Left lung (tissue), 10 donors: ENCODE data around the gene ATP6V0A1. TPM values are rescaled to one million over a fixed set of nuclear protein-coding genes. Genes with fewer than 3 reads are reported as not detected.
"Not testable (repeated sequence)": the region's sequence is repeated elsewhere in the genome, so short reads cannot be mapped to it uniquely, and the experiment has no call there.

Experiments
- ATAC-seq: fragments of 200-7000 bp; cut with Tn5 transposase; one replicate; pipeline ENCODE4 v1.9.1; 2020; ENCODE audit warnings: moderate library complexity
- DNase-seq, 4 donors: peaks; one replicate each; pipeline ENCODE4 v3.0.0-alpha.2; 2013 to 2020
- H3K27ac ChIP-seq, 2 donors: fragments of 200-600 bp; sonication (generic) in 1 of 2; one replicate each; pipeline versions ENCODE4 v1.5.0 to v1.8.0; 2020 to 2021
- H3K27me3 ChIP-seq, 2 donors: fragments of 200-600 bp; sonication (generic) in 1 of 2; one replicate each; pipeline versions ENCODE4 v1.5.0 to v1.8.0; 2020 to 2021
- H3K36me3 ChIP-seq, 2 donors: fragments of 200-600 bp; sonication (generic) in 1 of 2; one replicate each; pipeline versions ENCODE4 v1.5.0 to v1.8.0; 2020 to 2021
- H3K4me1 ChIP-seq, 2 donors: fragments of 200-600 bp; one replicate each; pipeline ENCODE4 v1.8.0; 2021
- H3K4me3 ChIP-seq, 2 donors: fragments of 200-600 bp; sonication (generic) in 1 of 2; one replicate each; pipeline versions ENCODE4 v1.5.0 to v1.8.0; 2020 to 2021; ENCODE audit warnings: mild to moderate bottlenecking in 1 of 2
- H3K9me3 ChIP-seq, 2 donors: fragments of 200-600 bp; sonication (generic) in 1 of 2; one replicate each; pipeline versions ENCODE4 v1.5.0 to v1.8.0; 2020 to 2021
- CTCF ChIP-seq, 2 donors: fragments of 200-600 bp; sonication (generic) in 1 of 2; IDR thresholded peaks; one replicate each; pipeline versions ENCODE4 v1.5.0 to v1.8.0; 2021; ENCODE audit warnings: antibody characterized with exemption in 2 of 2
- intact Hi-C, 2 donors: fragments of 100-400 bp; cut with DNase I; formaldehyde crosslinking; loops; one replicate each; pipeline versions ENCODE4 v1.11.2 to v1.14.2; 2022
- polyA plus RNA-seq, 6 donors: library from polyadenylated mRNA; unstranded; fragments of 120-200 nt; gene quantifications; one replicate each; pipeline ENCODE4 v1.2.1, GENCODE V29; 2013; ENCODE audit not compliant: insufficient read length in 6 of 6
- total RNA-seq, 2 donors: library from RNA; stranded (reverse); fragmentation: NEBNext Ultra II Directional; extraction: Animal tissue kit (Norgen Biotek cat#: 25700); gene quantifications; one replicate each; pipeline ENCODE4 v1.2.1, GENCODE V29; 2021
- donor health status: DM: no; HTN: yes; CAD: no.
- donor health status: DM: no; HTN: no; CAD: no.

Gene ATP6V0A1
- total and polyA plus RNA-seq, 8 donors = 46.1 to 103 (median 57.3) TPM

- Histone ChIP-seq H3K27me3 (no peaks in the 10 kb centered on the region), H3K4me3 (no peak overlapping the region), H3K27ac (peak overlapping the region; percentile 53 to 84), H3K4me1 (peaks cover 6 to 15% of the 10 kb centered on the region in 2 donors), H3K9me3 (no peaks in the 10 kb centered on the region), H3K36me3 (peaks cover 0 to 98% of the 10 kb centered on the region in 2 donors)
- DNase-seq (peak in 1 of 4 donors; percentile 50), ATAC-seq (peak; percentile 61)
- TF ChIP-seq CTCF (IDR thresholded peaks at IDR 0.05) = no peak
- intact Hi-C loops = no loop called here
Measured at GRCh38 chr17:42474276-42474675, 15.6 kb downstream of the ATP6V0A1 start.

GRCh38 chr17:42475121-42475520 lies 16.4 kb downstream of the ATP6V0A1 start:
- no peak for TF ChIP-seq CTCF (IDR thresholded peaks at IDR 0.05)
- H3K9me3 ChIP-seq = no peaks in the 10 kb centered on the region
- H3K36me3 ChIP-seq = peaks cover 0 to 98% of the 10 kb centered on the region in 2 donors
- peaks cover 6 to 12% of the 10 kb centered on the region in 2 donors for H3K4me1 ChIP-seq
- ATAC-seq (peak; percentile 69), DNase-seq (no peak)
- H3K4me3 ChIP-seq = no peak overlapping the region
- intact Hi-C loops = no loop called here
- H3K27ac ChIP-seq = peak overlapping the region; percentile 53 to 84
- no peaks in the 10 kb centered on the region for H3K27me3 ChIP-seq

GRCh38 chr17:42475835-42476234 lies 17.2 kb downstream of the ATP6V0A1 start:
- H3K27me3 ChIP-seq = no peaks in the 10 kb centered on the region
- intact Hi-C loops = no loop called here
- H3K9me3 ChIP-seq = no peaks in the 10 kb centered on the region
- ATAC-seq = peak; percentile 70
- no peak overlapping the region for H3K4me3 ChIP-seq
- TF ChIP-seq CTCF (IDR thresholded peaks at IDR 0.05) = no peak
- H3K27ac ChIP-seq = peak overlapping the region; percentile 53 to 84
- no peak for DNase-seq
- H3K36me3 ChIP-seq = peaks cover 0 to 98% of the 10 kb centered on the region in 2 donors
- H3K4me1 ChIP-seq = peaks cover 6 to 12% of the 10 kb centered on the region in 2 donors

GRCh38 chr17:42476411-42476810 lies 17.7 kb downstream of the ATP6V0A1 start:
- no peak overlapping the region for H3K4me3 ChIP-seq
- ATAC-seq (no peak), DNase-seq (no peak)
- H3K9me3 ChIP-seq = no peaks in the 10 kb centered on the region
- H3K27me3 ChIP-seq = no peaks in the 10 kb centered on the region
- H3K27ac ChIP-seq = peak overlapping the region; percentile 53 to 84
- H3K36me3 ChIP-seq = peaks cover 0 to 98% of the 10 kb centered on the region in 2 donors
- intact Hi-C loops = no loop called here
- H3K4me1 ChIP-seq = peaks cover 6 to 12% of the 10 kb centered on the region in 2 donors
- TF ChIP-seq CTCF (IDR thresholded peaks at IDR 0.05) = no peak

GRCh38 chr17:42477173-42477572 lies 18.5 kb downstream of the ATP6V0A1 start:
- Histone ChIP-seq H3K27me3 (no peaks in the 10 kb centered on the region), H3K36me3 (peaks cover 0 to 98% of the 10 kb centered on the region in 2 donors), H3K27ac (peak overlapping the region in 1 of 2 donors; percentile 84), H3K9me3 (no peaks in the 10 kb centered on the region), H3K4me3 (no peak overlapping the region), H3K4me1 (peaks cover 6 to 12% of the 10 kb centered on the region in 2 donors)
- intact Hi-C loops = no loop called here
- DNase-seq (no peak), ATAC-seq (no peak)
- no peak for TF ChIP-seq CTCF (IDR thresholded peaks at IDR 0.05)

GRCh38 chr17:42477824-42478223 lies 19.1 kb downstream of the ATP6V0A1 start:
- H3K27ac ChIP-seq, intact Hi-C loops, H3K27me3 ChIP-seq, H3K4me3 ChIP-seq, H3K9me3 ChIP-seq, DNase-seq, ATAC-seq: not testable (repeated sequence)
- Histone ChIP-seq H3K36me3 (peaks cover 0 to 98% of the 10 kb centered on the region in 2 donors), H3K4me1 (peaks cover 6 to 12% of the 10 kb centered on the region in 2 donors)
